Osteoblast (primary cell): Measurements from ENCODE around the gene SERTAD2. TPM values are rescaled to one million over a fixed set of nuclear protein-coding genes. Genes with fewer than 3 reads are reported as not detected.

ENCODE experiments used
- DNase-seq: peaks from one replicate; pipeline ENCODE4 v3.0.0; 2011; ENCODE audit warnings: low spot score, mixed read lengths; ENCODE audit not compliant: insufficient read length; ENCODE audit errors: missing footprints
- H2AFZ ChIP-seq: 2 replicates; pipeline ENCODE4 v1.6.0; 2011; ENCODE audit warnings: mild to moderate bottlenecking, low read length
- H3K27ac ChIP-seq: 2 replicates; pipeline ENCODE4 v1.5.1; 2011; ENCODE audit warnings: mild to moderate bottlenecking, low read depth, low read length, moderate library complexity
- H3K27me3 ChIP-seq: 2 replicates; pipeline ENCODE4 v1.6.0; 2012; ENCODE audit warnings: mild to moderate bottlenecking, control low read depth, inconsistent platforms, low read length, moderate library complexity; ENCODE audit not compliant: insufficient read depth
- H3K36me3 ChIP-seq: 2 replicates; pipeline ENCODE4 v1.5.1; 2011; ENCODE audit warnings: mild to moderate bottlenecking, low read length, control low read depth, moderate library complexity; ENCODE audit not compliant: insufficient read depth
- H3K4me1 ChIP-seq: 2 replicates; pipeline ENCODE4 v1.5.1; 2011; ENCODE audit warnings: mild to moderate bottlenecking, low read length, control low read depth, moderate library complexity; ENCODE audit not compliant: insufficient read depth
- H3K4me2 ChIP-seq: 2 replicates; pipeline ENCODE4 v1.6.0; 2011; ENCODE audit warnings: mild to moderate bottlenecking, low read length; ENCODE audit not compliant: insufficient read depth
- H3K4me3 ChIP-seq: fragments of 200-600 bp; sonication (generic); 3 replicates; pipeline ENCODE4 v1.5.1; 2012; ENCODE audit warnings: mild to moderate bottlenecking, low read length, inconsistent platforms; ENCODE audit not compliant: insufficient read depth
- H3K79me2 ChIP-seq: 2 replicates; pipeline ENCODE4 v1.6.0; 2012; ENCODE audit warnings: mild to moderate bottlenecking, low read length, control low read depth, inconsistent platforms; ENCODE audit not compliant: insufficient read depth
- H3K9me3 ChIP-seq: 2 replicates; pipeline ENCODE4 v1.5.1; 2011; ENCODE audit warnings: low read depth, low read length, control low read depth
- H4K20me1 ChIP-seq: 2 replicates; pipeline ENCODE4 v1.6.0; 2012; ENCODE audit warnings: mild to moderate bottlenecking, low read length, control low read depth; ENCODE audit not compliant: insufficient read depth
- total RNA-seq: library from RNA; depleted of rRNA; stranded (reverse); fragments of >200 nt; gene quantifications from 2 replicates; pipeline ENCODE4 v1.2.3, GENCODE V29; 2012
- TF ChIP-seq, protein P1 (sequence below): IDR thresholded peaks from 2 replicates; pipeline ENCODE4 v1.5.1; 2011; ENCODE audit warnings: mild to moderate bottlenecking, low read depth, low read length, moderate library complexity; ENCODE audit errors: extremely low read depth

Gene SERTAD2
- total RNA-seq, 1 donor = 24.6 TPM

DNA sequence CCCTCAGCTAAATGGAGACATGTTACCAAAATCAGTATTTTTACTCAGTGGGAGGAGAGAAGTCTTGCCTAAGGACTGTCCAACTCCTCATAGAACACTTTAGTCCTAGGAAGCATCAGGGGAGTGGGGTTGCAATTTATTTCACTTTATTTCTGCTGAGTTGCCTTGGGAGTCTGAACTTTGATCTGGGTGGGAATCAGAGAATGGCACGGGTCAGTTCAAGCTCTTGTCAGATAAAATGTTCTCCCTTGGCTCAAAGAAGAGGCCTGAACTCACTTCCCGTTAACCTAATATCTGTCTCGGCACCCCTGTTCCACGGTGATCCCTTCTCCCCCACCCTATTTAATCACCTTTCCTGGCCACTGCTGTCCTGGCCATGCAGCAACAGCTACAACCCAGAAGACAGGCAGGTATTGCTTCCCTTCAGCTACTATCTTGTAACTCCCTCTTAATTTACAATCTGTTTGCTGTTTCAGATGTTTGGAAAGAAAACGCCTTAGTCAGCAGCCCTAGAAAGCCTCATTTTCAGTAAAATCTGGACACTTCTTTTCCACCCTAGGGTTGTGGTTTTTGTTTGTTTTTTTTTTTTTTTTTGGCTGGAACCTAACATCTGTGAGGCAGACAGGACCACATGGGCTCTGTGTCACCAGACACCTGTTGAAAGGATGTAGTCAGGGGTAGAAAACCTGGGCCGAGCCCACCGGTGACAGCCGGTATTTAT is 52.5 kb downstream of the SERTAD2 start:
- TF ChIP-seq, protein P1, sequence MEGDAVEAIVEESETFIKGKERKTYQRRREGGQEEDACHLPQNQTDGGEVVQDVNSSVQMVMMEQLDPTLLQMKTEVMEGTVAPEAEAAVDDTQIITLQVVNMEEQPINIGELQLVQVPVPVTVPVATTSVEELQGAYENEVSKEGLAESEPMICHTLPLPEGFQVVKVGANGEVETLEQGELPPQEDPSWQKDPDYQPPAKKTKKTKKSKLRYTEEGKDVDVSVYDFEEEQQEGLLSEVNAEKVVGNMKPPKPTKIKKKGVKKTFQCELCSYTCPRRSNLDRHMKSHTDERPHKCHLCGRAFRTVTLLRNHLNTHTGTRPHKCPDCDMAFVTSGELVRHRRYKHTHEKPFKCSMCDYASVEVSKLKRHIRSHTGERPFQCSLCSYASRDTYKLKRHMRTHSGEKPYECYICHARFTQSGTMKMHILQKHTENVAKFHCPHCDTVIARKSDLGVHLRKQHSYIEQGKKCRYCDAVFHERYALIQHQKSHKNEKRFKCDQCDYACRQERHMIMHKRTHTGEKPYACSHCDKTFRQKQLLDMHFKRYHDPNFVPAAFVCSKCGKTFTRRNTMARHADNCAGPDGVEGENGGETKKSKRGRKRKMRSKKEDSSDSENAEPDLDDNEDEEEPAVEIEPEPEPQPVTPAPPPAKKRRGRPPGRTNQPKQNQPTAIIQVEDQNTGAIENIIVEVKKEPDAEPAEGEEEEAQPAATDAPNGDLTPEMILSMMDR = no peak

DNA sequence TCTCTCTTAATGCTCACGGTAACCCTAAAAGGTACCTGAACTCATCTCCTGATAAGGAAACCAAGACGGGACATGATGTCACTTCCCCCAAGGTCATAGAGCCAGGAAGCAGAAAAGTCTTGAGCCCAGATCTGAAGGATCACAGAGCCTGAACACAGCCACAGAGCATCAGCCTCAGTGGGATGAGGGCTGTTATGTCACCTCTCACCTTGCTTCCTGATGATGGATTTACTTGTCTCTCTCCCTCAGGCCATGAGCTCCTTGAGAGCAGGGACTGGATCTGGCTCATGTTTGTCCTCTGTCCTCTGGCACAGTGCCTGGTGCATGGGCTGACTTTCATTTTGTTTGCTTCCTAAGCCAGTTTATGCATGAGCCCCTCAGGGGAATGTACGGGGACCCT is 54.2 kb downstream of the SERTAD2 start:
- Histone ChIP-seq H3K9me3 (no peaks in the 10 kb centered on the region), H3K4me3 (no peak overlapping the region), H3K27me3 (peaks cover 4% of the 10 kb centered on the region), H4K20me1 (no peaks in the 10 kb centered on the region), H3K27ac (no peak overlapping the region), H3K4me2 (no peak overlapping the region), H2AFZ (no peak overlapping the region), H3K36me3 (no peaks in the 10 kb centered on the region), H3K79me2 (no peaks in the 10 kb centered on the region), H3K4me1 (peaks cover 22% of the 10 kb centered on the region)
- DNase-seq = no peak
- TF ChIP-seq, protein P1 = no peak

More for the DNA sequence above, 52.5 kb downstream of the SERTAD2 start:
- Histone ChIP-seq H3K79me2 (no peaks in the 10 kb centered on the region), H2AFZ (no peak overlapping the region), H4K20me1 (no peaks in the 10 kb centered on the region), H3K4me3 (no peak overlapping the region), H3K27ac (no peak overlapping the region), H3K36me3 (no peaks in the 10 kb centered on the region), H3K27me3 (peaks cover 4% of the 10 kb centered on the region), H3K9me3 (no peaks in the 10 kb centered on the region), H3K4me2 (no peak overlapping the region), H3K4me1 (peaks cover 22% of the 10 kb centered on the region)
- DNase-seq = no peak

DNA sequence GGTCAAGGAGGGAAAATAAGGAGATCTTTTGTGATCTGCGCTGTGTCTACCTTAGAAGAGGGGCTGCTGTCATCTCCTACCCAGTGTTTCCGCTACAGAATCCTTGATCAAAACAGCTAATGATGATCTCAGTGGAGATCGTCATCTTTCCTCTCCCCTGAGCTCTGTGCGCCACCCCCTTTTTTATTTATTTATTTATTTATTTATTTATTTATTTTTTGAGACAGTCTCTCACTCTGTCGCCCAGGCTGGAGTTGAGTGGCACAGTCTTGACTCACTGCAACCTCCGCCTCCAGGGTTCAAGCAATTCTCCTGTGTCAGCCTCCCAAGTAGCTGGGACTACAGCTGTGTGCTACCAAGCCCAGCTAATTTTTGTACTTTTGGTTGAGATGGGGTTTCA is 55.5 kb downstream of the SERTAD2 start:
- Histone ChIP-seq H4K20me1 (no peaks in the 10 kb centered on the region), H2AFZ (no peak overlapping the region), H3K4me2 (no peak overlapping the region), H3K9me3 (no peaks in the 10 kb centered on the region), H3K27me3 (peaks cover 4% of the 10 kb centered on the region), H3K36me3 (no peaks in the 10 kb centered on the region), H3K79me2 (no peaks in the 10 kb centered on the region), H3K4me3 (no peak overlapping the region), H3K27ac (no peak overlapping the region), H3K4me1 (peaks cover 34% of the 10 kb centered on the region)
- TF ChIP-seq, protein P1 = no peak
- no peak for DNase-seq

DNA sequence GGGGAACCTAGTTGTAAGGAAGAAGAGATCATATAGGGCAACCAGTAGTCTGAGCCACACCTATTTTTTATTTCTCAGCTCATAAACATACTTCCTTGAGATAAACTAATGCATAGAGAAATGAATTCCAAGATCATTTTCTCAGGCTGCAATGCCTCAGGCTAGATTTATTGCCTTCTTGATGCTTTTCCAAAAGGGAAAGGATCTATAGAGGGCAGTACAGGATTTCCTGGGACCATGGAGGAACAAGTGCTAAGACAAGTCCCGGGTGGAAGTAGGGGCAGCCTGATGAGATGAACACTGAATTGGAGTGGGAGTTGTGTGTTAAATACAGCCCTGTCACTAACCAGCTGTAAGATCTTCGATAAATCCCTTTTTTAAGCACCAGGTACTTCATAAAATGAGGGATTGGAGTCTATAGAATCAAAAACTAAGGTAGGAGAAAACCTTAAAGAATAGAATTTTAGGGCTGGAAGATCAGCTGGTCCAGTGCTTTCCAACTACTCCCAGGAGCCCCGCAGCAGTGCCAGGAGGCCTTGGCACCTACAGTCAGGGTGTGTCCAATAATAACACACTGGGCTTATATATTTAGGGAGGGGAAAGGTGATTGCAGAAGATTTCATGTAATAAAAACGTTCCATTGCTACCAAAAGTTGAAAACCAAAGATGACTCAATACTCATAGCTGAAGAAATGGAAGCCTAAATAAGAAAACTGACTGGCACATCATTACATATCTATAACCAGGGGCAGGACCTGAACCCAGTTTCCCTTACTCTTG is 58.1 kb downstream of the SERTAD2 start:
- Histone ChIP-seq H4K20me1 (no peaks in the 10 kb centered on the region), H3K4me3 (no peak overlapping the region), H3K27ac (no peak overlapping the region), H3K36me3 (peaks cover 12% of the 10 kb centered on the region), H3K27me3 (peaks cover 4% of the 10 kb centered on the region), H3K9me3 (no peaks in the 10 kb centered on the region), H3K4me1 (peaks cover 34% of the 10 kb centered on the region), H3K4me2 (peak overlapping the region; percentile 11), H3K79me2 (no peaks in the 10 kb centered on the region), H2AFZ (no peak overlapping the region)
- TF ChIP-seq, protein P1 = peak; percentile 49
- no peak for DNase-seq
